ENCODE data around the gene PLCH2. TPM values are rescaled to one million over a fixed set of nuclear protein-coding genes. Genes with fewer than 3 reads are reported as not detected.

Gene PLCH2
- total and polyA plus RNA-seq, 2 donors (not counting 1 experiment from before 2014, with no cell fraction given), result 20.0 to 34.9 TPM

- Histone ChIP-seq H3K79me2 (ENCODE audit: control insufficient read depth, insufficient read depth, low read length) (no peaks in the 10 kb centered on the region), H2AFZ (ENCODE audit: insufficient read depth, low read depth, low read length, poor library complexity, severe bottlenecking) (no peak overlapping the region), H3K4me3 (ENCODE audit: control extremely low read depth in 1 of 5, extremely low read depth in 1 of 5, insufficient read depth in 1 of 5, low read depth in 2 of 5, low read length in 4 of 5) (no peak overlapping the region), H4K20me1 (ENCODE audit: control insufficient read depth, insufficient read depth, low read length, poor library complexity, severe bottlenecking) (peaks cover 52% of the 10 kb centered on the region), H3K4me1 (ENCODE audit: control insufficient read depth in 2 of 2, insufficient read depth in 2 of 2, low read length in 2 of 2) (no peaks in the 10 kb centered on the region), H3K9ac (ENCODE audit: low read length) (no peak overlapping the region), H3K36me3 (replicated peaks in 1 of 2; ENCODE audit: control extremely low read depth in 1 of 2, control insufficient read depth in 1 of 2, extremely low read depth in 1 of 2, insufficient read depth in 2 of 2, low read length in 1 of 2) (peaks cover 0 to 57% of the 10 kb centered on the region in 2 experiments), H3K4me2 (replicated peaks; ENCODE audit: low read depth, low read length, poor library complexity, severe bottlenecking) (no peak overlapping the region), H3K27ac (ENCODE audit: low read length in 2 of 2) (no peak overlapping the region), H3K9me3 (ENCODE audit: control extremely low read depth in 1 of 3, control insufficient read depth in 2 of 3, insufficient read depth in 1 of 3, low read length in 2 of 3) (no peaks in the 10 kb centered on the region), H3K27me3 (replicated peaks in 1 of 4; ENCODE audit: control extremely low read depth in 1 of 4, control insufficient read depth in 3 of 4, insufficient read depth in 4 of 4, low read length in 3 of 4) (no peaks in the 10 kb centered on the region)
- intact Hi-C loops (cut with micrococcal nuclease), result no loop called here
- no peak overlapping the region for H3K27ac Mint-ChIP-seq
- no peaks in the 10 kb centered on the region for H3K27me3 Mint-ChIP-seq
- CTCF ChIA-PET, result no interaction called here
- POLR2A ChIA-PET, result no interaction called here
- 90% methylated on average over 11 of the region's 11 CpGs for WGBS (ENCODE audit: insufficient coverage)
- H3K4me3 Mint-ChIP-seq, result no peak overlapping the region
- ATAC-seq (ENCODE audit: low read depth) (no peak), DNase-seq (no peak)
- H3K9me3 Mint-ChIP-seq (ENCODE audit: insufficient read depth), result no peaks in the 10 kb centered on the region
- TF ChIP-seq, protein P1, sequence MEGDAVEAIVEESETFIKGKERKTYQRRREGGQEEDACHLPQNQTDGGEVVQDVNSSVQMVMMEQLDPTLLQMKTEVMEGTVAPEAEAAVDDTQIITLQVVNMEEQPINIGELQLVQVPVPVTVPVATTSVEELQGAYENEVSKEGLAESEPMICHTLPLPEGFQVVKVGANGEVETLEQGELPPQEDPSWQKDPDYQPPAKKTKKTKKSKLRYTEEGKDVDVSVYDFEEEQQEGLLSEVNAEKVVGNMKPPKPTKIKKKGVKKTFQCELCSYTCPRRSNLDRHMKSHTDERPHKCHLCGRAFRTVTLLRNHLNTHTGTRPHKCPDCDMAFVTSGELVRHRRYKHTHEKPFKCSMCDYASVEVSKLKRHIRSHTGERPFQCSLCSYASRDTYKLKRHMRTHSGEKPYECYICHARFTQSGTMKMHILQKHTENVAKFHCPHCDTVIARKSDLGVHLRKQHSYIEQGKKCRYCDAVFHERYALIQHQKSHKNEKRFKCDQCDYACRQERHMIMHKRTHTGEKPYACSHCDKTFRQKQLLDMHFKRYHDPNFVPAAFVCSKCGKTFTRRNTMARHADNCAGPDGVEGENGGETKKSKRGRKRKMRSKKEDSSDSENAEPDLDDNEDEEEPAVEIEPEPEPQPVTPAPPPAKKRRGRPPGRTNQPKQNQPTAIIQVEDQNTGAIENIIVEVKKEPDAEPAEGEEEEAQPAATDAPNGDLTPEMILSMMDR (IDR thresholded peaks at IDR 0.05), result no peak
- TF ChIP-seq EZH2 (IDR thresholded peaks at IDR 0.05; ENCODE audit: borderline replicate concordance, insufficient read depth, low read depth, low read length, poor library complexity, severe bottlenecking), result no peak
- H3K4me1 Mint-ChIP-seq, result no peaks in the 10 kb centered on the region
Measured at GRCh38 chr1:2509589-2509988, 33.5 kb downstream of the PLCH2 start.

GRCh38 chr1:2510366-2511155 lies 34.5 kb downstream of the PLCH2 start:
- 92% methylated on average over 23 of the region's 27 CpGs for WGBS (ENCODE audit: insufficient coverage)
- ChIA-PET POLR2A (no interaction called here), CTCF (no interaction called here)

More at GRCh38 chr1:2510366-2511155, 34.5 kb downstream of the PLCH2 start:
- ATAC-seq (ENCODE audit: low read depth) (no peak), DNase-seq (no peak)
- no peaks in the 10 kb centered on the region for H3K9me3 ChIP-seq (ENCODE audit: control extremely low read depth in 1 of 3, control insufficient read depth in 2 of 3, insufficient read depth in 1 of 3, low read length in 2 of 3)
- H3K4me3 ChIP-seq (ENCODE audit: control extremely low read depth in 1 of 5, extremely low read depth in 1 of 5, insufficient read depth in 1 of 5, low read depth in 2 of 5, low read length in 4 of 5), result no peak overlapping the region
- H3K27ac ChIP-seq (ENCODE audit: low read length in 2 of 2), result no peak overlapping the region
- no peaks in the 10 kb centered on the region for H3K27me3 ChIP-seq (replicated peaks in 1 of 4; ENCODE audit: control extremely low read depth in 1 of 4, control insufficient read depth in 3 of 4, insufficient read depth in 4 of 4, low read length in 3 of 4)
- H3K4me1 ChIP-seq (ENCODE audit: control insufficient read depth in 2 of 2, insufficient read depth in 2 of 2, low read length in 2 of 2), result no peaks in the 10 kb centered on the region
- no peaks in the 10 kb centered on the region for H3K79me2 ChIP-seq (ENCODE audit: control insufficient read depth, insufficient read depth, low read length)
- intact Hi-C loops (cut with micrococcal nuclease), result no loop called here
- no peak overlapping the region for H3K9ac ChIP-seq (ENCODE audit: low read length)
- TF ChIP-seq, protein P1 (IDR thresholded peaks at IDR 0.05), result no peak
- TF ChIP-seq EZH2 (IDR thresholded peaks at IDR 0.05; ENCODE audit: borderline replicate concordance, insufficient read depth, low read depth, low read length, poor library complexity, severe bottlenecking), result no peak
- H4K20me1 ChIP-seq (ENCODE audit: control insufficient read depth, insufficient read depth, low read length, poor library complexity, severe bottlenecking), result peaks cover 58% of the 10 kb centered on the region
- Mint-ChIP-seq H3K9me3 (ENCODE audit: insufficient read depth) (no peaks in the 10 kb centered on the region), H3K4me3 (no peak overlapping the region), H3K4me1 (no peaks in the 10 kb centered on the region), H3K27ac (no peak overlapping the region), H3K27me3 (no peaks in the 10 kb centered on the region)
- H3K36me3 ChIP-seq (replicated peaks in 1 of 2; ENCODE audit: control extremely low read depth in 1 of 2, control insufficient read depth in 1 of 2, extremely low read depth in 1 of 2, insufficient read depth in 2 of 2, low read length in 1 of 2), result peaks cover 0 to 65% of the 10 kb centered on the region in 2 experiments
- H3K4me2 ChIP-seq (replicated peaks; ENCODE audit: low read depth, low read length, poor library complexity, severe bottlenecking), result no peak overlapping the region
- no peak overlapping the region for H2AFZ ChIP-seq (ENCODE audit: insufficient read depth, low read depth, low read length, poor library complexity, severe bottlenecking)

Data from B cell (primary cell).